Osteoblast (primary cell): ENCODE measurements around the gene RASSF5. TPM values are rescaled to one million over a fixed set of nuclear protein-coding genes. Genes with fewer than 3 reads are reported as not detected.
A peak's percentile ranks its signal among the peaks of the same experiment; 100 is the strongest.

ENCODE experiments used
- DNase-seq: peaks from one replicate; pipeline ENCODE4 v3.0.0; 2011; ENCODE audit warnings: low spot score, mixed read lengths; ENCODE audit not compliant: insufficient read length; ENCODE audit errors: missing footprints
- H2AFZ ChIP-seq: 2 replicates; pipeline ENCODE4 v1.6.0; 2011; ENCODE audit warnings: mild to moderate bottlenecking, low read length
- H3K27ac ChIP-seq: 2 replicates; pipeline ENCODE4 v1.5.1; 2011; ENCODE audit warnings: mild to moderate bottlenecking, low read depth, low read length, moderate library complexity
- H3K27me3 ChIP-seq: 2 replicates; pipeline ENCODE4 v1.6.0; 2012; ENCODE audit warnings: mild to moderate bottlenecking, control low read depth, inconsistent platforms, low read length, moderate library complexity; ENCODE audit not compliant: insufficient read depth
- H3K36me3 ChIP-seq: 2 replicates; pipeline ENCODE4 v1.5.1; 2011; ENCODE audit warnings: mild to moderate bottlenecking, low read length, control low read depth, moderate library complexity; ENCODE audit not compliant: insufficient read depth
- H3K4me1 ChIP-seq: 2 replicates; pipeline ENCODE4 v1.5.1; 2011; ENCODE audit warnings: mild to moderate bottlenecking, low read length, control low read depth, moderate library complexity; ENCODE audit not compliant: insufficient read depth
- H3K4me2 ChIP-seq: 2 replicates; pipeline ENCODE4 v1.6.0; 2011; ENCODE audit warnings: mild to moderate bottlenecking, low read length; ENCODE audit not compliant: insufficient read depth
- H3K4me3 ChIP-seq: fragments of 200-600 bp; sonication (generic); 3 replicates; pipeline ENCODE4 v1.5.1; 2012; ENCODE audit warnings: mild to moderate bottlenecking, low read length, inconsistent platforms; ENCODE audit not compliant: insufficient read depth
- H3K79me2 ChIP-seq: 2 replicates; pipeline ENCODE4 v1.6.0; 2012; ENCODE audit warnings: mild to moderate bottlenecking, low read length, control low read depth, inconsistent platforms; ENCODE audit not compliant: insufficient read depth
- H3K9me3 ChIP-seq: 2 replicates; pipeline ENCODE4 v1.5.1; 2011; ENCODE audit warnings: low read depth, low read length, control low read depth
- H4K20me1 ChIP-seq: 2 replicates; pipeline ENCODE4 v1.6.0; 2012; ENCODE audit warnings: mild to moderate bottlenecking, low read length, control low read depth; ENCODE audit not compliant: insufficient read depth
- total RNA-seq: library from RNA; depleted of rRNA; stranded (reverse); fragments of >200 nt; gene quantifications from 2 replicates; pipeline ENCODE4 v1.2.3, GENCODE V29; 2012
- TF ChIP-seq, protein P1 (sequence below): IDR thresholded peaks from 2 replicates; pipeline ENCODE4 v1.5.1; 2011; ENCODE audit warnings: mild to moderate bottlenecking, low read depth, low read length, moderate library complexity; ENCODE audit errors: extremely low read depth

RASSF5 gene
- total RNA-seq, 1 donor: 0.72 TPM

DNA sequence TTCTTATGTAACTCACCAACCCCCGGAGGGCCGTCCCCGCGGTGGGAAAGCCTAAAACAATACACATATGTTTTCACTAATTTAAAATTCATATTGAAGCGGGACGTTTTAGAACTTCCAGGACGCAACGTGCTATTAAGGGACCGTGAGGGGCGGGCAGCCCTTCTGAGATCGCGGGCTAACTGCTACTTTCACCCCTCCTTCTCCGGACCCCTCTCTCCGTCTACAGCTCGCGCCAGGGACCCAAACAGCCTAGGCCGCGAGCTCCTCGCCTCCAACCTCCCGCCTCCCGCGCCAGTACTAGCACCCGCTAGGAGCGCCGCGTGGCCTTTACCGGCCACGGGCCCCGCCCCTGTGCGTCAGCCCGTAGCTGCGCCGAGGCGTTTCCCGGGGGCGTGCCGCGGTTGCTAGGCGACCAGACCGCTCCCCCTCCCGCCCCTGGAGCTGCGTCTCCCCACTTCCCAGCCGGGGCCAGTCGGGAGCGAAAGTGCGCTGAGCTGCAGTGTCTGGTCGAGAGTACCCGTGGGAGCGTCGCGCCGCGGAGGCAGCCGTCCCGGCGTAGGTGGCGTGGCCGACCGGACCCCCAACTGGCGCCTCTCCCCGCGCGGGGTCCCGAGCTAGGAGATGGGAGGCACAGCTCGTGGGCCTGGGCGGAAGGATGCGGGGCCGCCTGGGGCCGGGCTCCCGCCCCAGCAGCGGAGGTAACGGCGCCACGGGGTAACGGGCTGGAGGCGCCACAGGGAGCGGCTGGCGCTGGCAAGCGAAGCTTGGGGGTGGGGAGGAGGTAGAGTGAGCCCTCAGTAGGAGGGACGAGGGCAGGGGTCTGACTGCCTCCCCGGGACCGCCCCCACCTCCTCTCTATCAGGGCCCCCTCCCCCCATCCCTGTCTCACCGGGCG lies 128.0 kb downstream of the RASSF5 start, which contains the start of gene DYRK3:
DYRK3 (plus strand) TSS at position 457 of the 898 bp plus-strand sequence; CDS start at position 625, 168 bp downstream.
- peaks cover 47% of the 10 kb centered on the region for H3K4me1 ChIP-seq
- H4K20me1 ChIP-seq: peaks cover 4% of the 10 kb centered on the region
- H3K4me3 ChIP-seq: peak within 1 kb of the TSS; percentile 91
- TF ChIP-seq, protein P1, sequence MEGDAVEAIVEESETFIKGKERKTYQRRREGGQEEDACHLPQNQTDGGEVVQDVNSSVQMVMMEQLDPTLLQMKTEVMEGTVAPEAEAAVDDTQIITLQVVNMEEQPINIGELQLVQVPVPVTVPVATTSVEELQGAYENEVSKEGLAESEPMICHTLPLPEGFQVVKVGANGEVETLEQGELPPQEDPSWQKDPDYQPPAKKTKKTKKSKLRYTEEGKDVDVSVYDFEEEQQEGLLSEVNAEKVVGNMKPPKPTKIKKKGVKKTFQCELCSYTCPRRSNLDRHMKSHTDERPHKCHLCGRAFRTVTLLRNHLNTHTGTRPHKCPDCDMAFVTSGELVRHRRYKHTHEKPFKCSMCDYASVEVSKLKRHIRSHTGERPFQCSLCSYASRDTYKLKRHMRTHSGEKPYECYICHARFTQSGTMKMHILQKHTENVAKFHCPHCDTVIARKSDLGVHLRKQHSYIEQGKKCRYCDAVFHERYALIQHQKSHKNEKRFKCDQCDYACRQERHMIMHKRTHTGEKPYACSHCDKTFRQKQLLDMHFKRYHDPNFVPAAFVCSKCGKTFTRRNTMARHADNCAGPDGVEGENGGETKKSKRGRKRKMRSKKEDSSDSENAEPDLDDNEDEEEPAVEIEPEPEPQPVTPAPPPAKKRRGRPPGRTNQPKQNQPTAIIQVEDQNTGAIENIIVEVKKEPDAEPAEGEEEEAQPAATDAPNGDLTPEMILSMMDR: no peak
- H3K27ac ChIP-seq: peak within 1 kb of the TSS; percentile 91
- H2AFZ ChIP-seq: peak within 1 kb of the TSS; percentile 85
- H3K27me3 ChIP-seq: no peaks in the 10 kb centered on the region
- H3K36me3 ChIP-seq: peaks cover 11% of the 10 kb centered on the region
- no peaks in the 10 kb centered on the region for H3K9me3 ChIP-seq
- H3K79me2 ChIP-seq: peaks cover 40% of the 10 kb centered on the region
- H3K4me2 ChIP-seq: peak within 1 kb of the TSS; percentile 91
- peak; percentile 94 for DNase-seq

- TF ChIP-seq, protein P1: no peak
- H3K9me3 ChIP-seq: no peaks in the 10 kb centered on the region
- peaks cover 11% of the 10 kb centered on the region for H3K36me3 ChIP-seq
- H3K79me2 ChIP-seq: peaks cover 42% of the 10 kb centered on the region
- no peak overlapping the region for H2AFZ ChIP-seq
- peak overlapping the region; percentile 91 for H3K4me2 ChIP-seq
- no peak for DNase-seq
- H3K27ac ChIP-seq: peak overlapping the region; percentile 91
- peaks cover 47% of the 10 kb centered on the region for H3K4me1 ChIP-seq
- peak overlapping the region; percentile 91 for H3K4me3 ChIP-seq
- H3K27me3 ChIP-seq: no peaks in the 10 kb centered on the region
- peaks cover 4% of the 10 kb centered on the region for H4K20me1 ChIP-seq
Measured at GRCh38 chr1:206635978-206636345, 128.6 kb downstream of the RASSF5 start.

DNA sequence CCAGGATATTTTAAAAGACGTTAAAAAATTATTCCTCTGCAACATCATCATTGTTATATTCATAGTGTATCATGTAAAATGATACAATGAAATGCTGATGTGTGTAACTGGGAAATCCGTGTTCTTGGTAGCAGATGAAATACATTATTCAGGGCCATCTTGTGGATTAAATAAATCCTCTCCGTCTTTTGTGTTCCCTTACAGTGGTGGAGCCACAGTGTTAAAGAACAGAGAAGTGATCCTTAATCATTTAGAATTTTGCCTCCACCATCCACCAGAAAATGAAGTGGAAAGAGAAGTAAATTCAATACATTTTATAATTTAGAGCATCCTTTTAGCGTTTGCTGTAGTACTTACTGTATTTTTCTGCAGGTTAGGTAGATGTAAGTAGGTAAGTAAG lies 129.3 kb downstream of the RASSF5 start:
- Histone ChIP-seq H3K27me3 (no peaks in the 10 kb centered on the region), H3K36me3 (peaks cover 11% of the 10 kb centered on the region), H3K27ac (peak overlapping the region; percentile 91), H4K20me1 (peaks cover 4% of the 10 kb centered on the region), H2AFZ (no peak overlapping the region), H3K9me3 (no peaks in the 10 kb centered on the region), H3K79me2 (peaks cover 49% of the 10 kb centered on the region), H3K4me2 (peak overlapping the region; percentile 91), H3K4me3 (peak overlapping the region; percentile 91), H3K4me1 (peaks cover 47% of the 10 kb centered on the region)
- TF ChIP-seq, protein P1: no peak
- DNase-seq: no peak

DNA sequence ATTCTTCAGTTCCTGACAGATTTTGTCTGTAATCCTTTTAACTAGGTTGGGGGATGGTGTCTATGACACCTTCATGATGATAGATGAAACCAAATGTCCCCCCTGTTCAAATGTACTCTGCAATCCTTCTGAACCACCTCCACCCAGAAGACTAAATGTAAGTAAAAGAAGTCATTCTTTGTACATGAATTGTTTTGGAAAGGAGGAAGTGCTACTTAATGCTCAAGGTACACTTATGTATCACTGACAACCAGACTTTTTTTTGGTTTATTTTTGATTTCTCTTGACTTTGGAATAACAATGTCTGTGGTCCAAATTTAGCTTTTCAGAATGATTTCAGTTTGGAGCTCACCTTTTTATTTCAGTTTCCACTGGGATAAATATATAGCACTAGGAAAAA lies 130.3 kb downstream of the RASSF5 start:
- Histone ChIP-seq H3K4me3 (peak overlapping the region; percentile 91), H4K20me1 (peaks cover 4% of the 10 kb centered on the region), H3K4me1 (peaks cover 47% of the 10 kb centered on the region), H3K4me2 (peak overlapping the region; percentile 91), H3K9me3 (no peaks in the 10 kb centered on the region), H3K27me3 (no peaks in the 10 kb centered on the region), H3K36me3 (peaks cover 11% of the 10 kb centered on the region), H3K79me2 (peaks cover 52% of the 10 kb centered on the region), H2AFZ (no peak overlapping the region), H3K27ac (peak overlapping the region; percentile 91)
- TF ChIP-seq, protein P1: no peak
- no peak for DNase-seq
